GM12873 (cell line): ENCODE results near the gene LTBP1.
A peak's percentile ranks its signal among the peaks of the same experiment; 100 is the strongest.

Experiments used
- CTCF ChIP-seq: IDR thresholded peaks from 2 replicates; pipeline ENCODE4 v1.5.1; 2012; ENCODE audit warnings: low read depth, mild to moderate bottlenecking, moderate library complexity, low read length, control low read depth; ENCODE audit not compliant: insufficient read depth; ENCODE audit errors: missing control alignments

The LTBP1 gene

DNA sequence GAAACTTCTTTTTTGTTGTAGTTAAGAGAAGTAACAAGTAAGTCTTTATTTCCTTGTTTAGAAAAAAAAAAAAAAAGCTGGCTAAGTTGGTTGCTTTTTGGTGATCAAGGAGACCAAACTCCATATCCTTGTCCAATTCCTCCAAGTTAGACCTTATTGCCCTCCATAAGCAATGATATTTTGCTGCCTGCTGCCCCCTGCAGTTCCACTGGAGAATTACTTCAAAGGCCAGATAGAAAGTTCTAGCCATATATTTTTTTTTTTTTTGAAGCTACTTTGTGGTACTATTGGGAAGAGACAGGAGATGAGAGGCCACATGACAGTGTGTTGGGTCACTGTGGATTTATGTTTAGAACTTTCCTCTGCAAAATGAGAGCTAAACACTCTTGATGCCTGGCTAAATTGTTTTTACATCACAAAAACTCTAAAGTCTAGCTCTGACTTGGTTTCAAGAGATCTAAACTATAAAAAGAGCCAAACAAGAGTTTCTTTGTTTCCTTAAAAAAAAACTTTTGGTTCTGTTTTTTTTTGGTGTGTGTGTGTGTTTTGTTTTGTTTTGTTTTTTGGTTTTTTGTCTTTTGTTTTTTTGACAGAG lies 449.0 kb downstream of the LTBP1 start:
- TF ChIP-seq CTCF, result peak; percentile 61

- no peak for TF ChIP-seq CTCF
Observed at GRCh38 chr2:33404321-33404720, 457.6 kb downstream of the LTBP1 start.

- TF ChIP-seq CTCF, result no peak
Observed at GRCh38 chr2:33406622-33407021, 459.9 kb downstream of the LTBP1 start.

- TF ChIP-seq CTCF, result no peak
Observed at GRCh38 chr2:33408109-33408508, 461.4 kb downstream of the LTBP1 start.

GRCh38 chr2:33409417-33409955 lies 462.7 kb downstream of the LTBP1 start:
- TF ChIP-seq CTCF, result no peak

DNA sequence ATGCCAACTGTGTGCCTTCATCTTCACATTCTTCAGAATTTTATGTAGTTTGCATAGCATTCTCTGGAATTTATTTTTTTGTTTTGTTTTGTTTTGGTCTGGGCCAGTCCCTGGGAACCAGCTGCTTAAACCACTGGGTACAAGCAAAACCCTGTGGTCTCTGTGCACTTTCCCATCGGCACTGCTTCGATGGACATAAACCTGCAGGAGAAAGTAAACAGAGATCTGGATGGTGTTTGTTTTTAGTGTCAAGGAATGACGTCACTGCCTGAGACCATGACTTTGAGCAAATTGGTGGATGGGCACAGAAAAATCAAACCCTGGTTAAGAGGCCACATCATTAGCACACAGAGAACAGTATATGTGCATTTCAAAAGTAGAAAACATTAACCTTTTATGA lies 465.0 kb downstream of the LTBP1 start:
- TF ChIP-seq CTCF, result no peak

- peak; percentile 31 for TF ChIP-seq CTCF
Observed at GRCh38 chr2:33412920-33413319, 466.2 kb downstream of the LTBP1 start.
